Measurements from ENCODE around the gene TRMT1. TPM values are rescaled to one million over a fixed set of nuclear protein-coding genes. Genes with fewer than 3 reads are reported as not detected.

The TRMT1 gene
- total RNA-seq, 2 experiments from 2014 or later = 85.0 to 95.7 TPM

DNA sequence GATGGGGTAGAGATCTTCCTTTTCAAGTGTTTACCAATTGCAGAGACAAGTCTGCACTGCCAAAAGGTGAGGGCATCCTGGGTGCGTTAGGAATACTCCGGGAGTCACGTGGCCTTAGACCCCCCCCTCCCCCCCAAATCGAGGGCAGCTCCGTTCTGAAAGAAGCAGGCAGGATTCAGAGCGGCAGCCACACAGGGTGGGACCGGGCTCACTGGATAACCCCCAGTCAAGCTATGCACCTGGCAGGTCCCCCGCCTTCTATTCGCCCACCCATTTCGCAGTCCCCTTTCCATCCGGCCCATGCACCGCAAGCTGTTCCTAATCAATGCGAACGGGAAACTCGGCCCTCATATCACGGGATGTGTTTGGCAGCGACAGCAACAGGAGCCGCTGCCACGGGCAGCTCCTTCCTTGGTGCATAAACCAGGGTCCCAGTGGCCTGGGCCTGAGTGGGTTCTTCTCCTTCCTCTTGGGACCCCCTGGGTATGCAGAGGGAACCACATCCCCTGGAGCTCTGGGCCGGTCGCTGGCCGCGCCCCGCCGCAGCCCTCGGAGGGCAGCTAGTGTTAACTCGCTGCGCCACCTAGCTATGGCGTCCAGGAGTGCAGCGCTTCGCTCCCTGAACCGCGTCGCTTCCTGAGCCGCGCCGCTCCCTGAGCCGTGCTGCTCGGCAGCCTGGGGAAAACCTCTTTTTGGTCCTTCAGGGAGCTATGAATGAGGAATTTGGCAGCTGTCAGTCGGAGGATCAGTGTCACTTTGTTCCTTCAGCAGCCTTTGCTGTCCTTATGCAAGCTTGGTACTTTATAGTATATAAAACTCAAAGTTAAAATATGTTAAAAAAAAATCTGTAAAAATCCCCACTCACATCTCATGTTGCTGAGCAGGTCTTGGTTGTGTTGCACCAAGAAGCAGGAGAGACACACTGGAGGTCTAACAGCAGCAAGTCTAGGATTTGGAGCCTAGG lies 55.3 kb downstream of the TRMT1 start:
- H3K4me3 Mint-ChIP-seq = peak overlapping the region; percentile 65
- ATAC-seq = peak; percentile 99

GRCh38 chr19:13060233-13060963 lies 56.1 kb downstream of the TRMT1 start:
- Mint-ChIP-seq H3K9me3 (no peaks in the 10 kb centered on the region), H3K27me3 (peaks cover 14% of the 10 kb centered on the region), H3K36me3 (ENCODE audit: low read depth) (no peaks in the 10 kb centered on the region), H3K4me1 (ENCODE audit: low read depth) (peaks cover 6% of the 10 kb centered on the region), H3K27ac (no peak overlapping the region), H3K4me3 (no peak overlapping the region)
- TF ChIP-seq CTCF (IDR thresholded peaks at IDR 0.05) = no peak
- ATAC-seq (no peak), DNase-seq (no peak)
- intact Hi-C loops (cut with micrococcal nuclease) = loop anchor here (5.0 kb wide), 1 partner anchor 83 kb away; no protein-coding TSS in a partner anchor
- POLR2A ChIA-PET = no interaction called here
- CTCF ChIA-PET = interaction anchor here (1.0 to 10.1 kb wide), 29 partner anchors 8 to 235 kb away, joined by 3 to 160 read pairs (median 13); partner anchors contain the start of gene NFIX

More for the DNA sequence above, 55.3 kb downstream of the TRMT1 start:
- intact Hi-C loops (cut with micrococcal nuclease) = loop anchor here (5.0 kb wide), 1 partner anchor 84 kb away; no protein-coding TSS in a partner anchor
- POLR2A ChIA-PET = interaction anchor here (0.9 kb wide), 1 partner anchor 9 kb away, joined by 3 read pairs; no protein-coding TSS in a partner anchor
- Mint-ChIP-seq H3K27me3 (peaks cover 14% of the 10 kb centered on the region), H3K9me3 (no peaks in the 10 kb centered on the region), H3K27ac (no peak overlapping the region), H3K36me3 (ENCODE audit: low read depth) (no peaks in the 10 kb centered on the region), H3K4me1 (ENCODE audit: low read depth) (peaks cover 6% of the 10 kb centered on the region)
- peak; percentile 88 for DNase-seq
- CTCF ChIA-PET = interaction anchor here (0.8 to 10.1 kb wide), 38 partner anchors 9 to 528 kb away, joined by 3 to 160 read pairs (median 7); partner anchors contain the start of gene NFIX
- peak; percentile 98 for TF ChIP-seq CTCF (IDR thresholded peaks at IDR 0.05)

- peaks cover 6% of the 10 kb centered on the region for H3K4me1 Mint-ChIP-seq (ENCODE audit: low read depth)
- ChIA-PET CTCF (interaction anchor here (1.1 to 10.1 kb wide), 12 partner anchors 12 to 94 kb away, joined by 3 to 160 read pairs (median 49); no protein-coding TSS in a partner anchor), POLR2A (interaction anchor here (0.6 kb wide), 1 partner anchor 421 kb away, joined by 3 read pairs; no protein-coding TSS in a partner anchor)
- H3K36me3 Mint-ChIP-seq (ENCODE audit: low read depth) = no peaks in the 10 kb centered on the region
- H3K27ac Mint-ChIP-seq = no peak overlapping the region
- H3K27me3 Mint-ChIP-seq = peaks cover 14% of the 10 kb centered on the region
- intact Hi-C loops (cut with micrococcal nuclease) = no loop called here
- TF ChIP-seq CTCF (IDR thresholded peaks at IDR 0.05) = no peak
- no peaks in the 10 kb centered on the region for H3K9me3 Mint-ChIP-seq
- no peak overlapping the region for H3K4me3 Mint-ChIP-seq
- ATAC-seq (no peak), DNase-seq (no peak)
Observed at GRCh38 chr19:13058951-13059660, 57.4 kb downstream of the TRMT1 start.

DNA sequence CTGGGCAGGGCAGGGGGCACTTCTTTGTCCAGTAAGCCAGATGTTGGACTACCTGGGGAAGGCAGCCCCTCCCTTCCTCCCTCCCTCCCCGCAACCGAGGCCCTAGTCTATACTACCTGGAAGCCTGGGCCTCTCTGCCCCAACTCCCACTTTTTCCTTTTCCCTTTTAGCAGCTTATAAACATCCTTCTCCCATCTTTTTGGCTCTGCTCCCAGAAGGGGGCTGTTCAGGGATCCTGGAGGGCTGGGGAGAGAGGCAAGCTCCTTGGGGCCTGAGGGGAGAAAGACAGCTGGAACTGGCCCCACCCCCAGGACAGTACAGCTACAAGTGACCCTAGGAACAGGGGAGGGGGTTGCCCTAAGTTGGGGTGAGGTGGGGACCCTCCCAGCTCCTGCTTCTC lies 58.8 kb downstream of the TRMT1 start:
- H3K4me1 Mint-ChIP-seq (ENCODE audit: low read depth) = peaks cover 6% of the 10 kb centered on the region
- ChIA-PET CTCF (interaction anchor here (0.6 to 10.1 kb wide), 12 partner anchors 14 to 93 kb away, joined by 3 to 160 read pairs (median 5); no protein-coding TSS in a partner anchor), POLR2A (no interaction called here)
- no peak overlapping the region for H3K27ac Mint-ChIP-seq
- peaks cover 9% of the 10 kb centered on the region for H3K27me3 Mint-ChIP-seq
- no peak overlapping the region for H3K4me3 Mint-ChIP-seq
- intact Hi-C loops (cut with micrococcal nuclease) = no loop called here
- ATAC-seq = no peak
- no peak for DNase-seq
- TF ChIP-seq CTCF (IDR thresholded peaks at IDR 0.05) = no peak
- H3K9me3 Mint-ChIP-seq = no peaks in the 10 kb centered on the region
- H3K36me3 Mint-ChIP-seq (ENCODE audit: low read depth) = no peaks in the 10 kb centered on the region
